GM19452 (cell line): Measurements from ENCODE around the gene MRTFB.
"Not testable (repeated sequence)": the region's sequence is repeated elsewhere in the genome, so short reads cannot be mapped to it uniquely, and the experiment has no call there.

Experiments used
- ATAC-seq: cut with Tn5 transposase; IDR thresholded peaks from one replicate; pipeline ENCODE4 v1.9.1; 2021; ENCODE audit not compliant: unreplicated experiment

Gene MRTFB

GRCh38 chr16:14104066-14104465 is 32.9 kb downstream of the MRTFB start:
- no peak for ATAC-seq

GRCh38 chr16:14105760-14106375 is 34.7 kb downstream of the MRTFB start:
- no peak for ATAC-seq

GRCh38 chr16:14106457-14106856 is 35.3 kb downstream of the MRTFB start:
- ATAC-seq: no peak

GRCh38 chr16:14106961-14107360 is 35.8 kb downstream of the MRTFB start:
- ATAC-seq: no peak

GRCh38 chr16:14109077-14109775 is 38.1 kb downstream of the MRTFB start:
- ATAC-seq: no peak

GRCh38 chr16:14109782-14110727 is 38.9 kb downstream of the MRTFB start:
- no peak for ATAC-seq

- no peak for ATAC-seq
Measured at GRCh38 chr16:14110728-14111251, 39.7 kb downstream of the MRTFB start.

- no peak for ATAC-seq
Measured at GRCh38 chr16:14111713-14112538, 40.8 kb downstream of the MRTFB start.

- ATAC-seq: no peak
Measured at GRCh38 chr16:14112539-14112856, 41.4 kb downstream of the MRTFB start.

GRCh38 chr16:14113344-14113743 is 42.2 kb downstream of the MRTFB start:
- no peak for ATAC-seq

GRCh38 chr16:14117051-14117450 is 45.9 kb downstream of the MRTFB start:
- ATAC-seq: no peak

- ATAC-seq: no peak
Measured at GRCh38 chr16:14119799-14120198, 48.7 kb downstream of the MRTFB start.

- ATAC-seq: no peak
Measured at GRCh38 chr16:14120335-14120734, 49.2 kb downstream of the MRTFB start.

- no peak for ATAC-seq
Measured at GRCh38 chr16:14121142-14121541, 50.0 kb downstream of the MRTFB start.

GRCh38 chr16:14121872-14122271 is 50.8 kb downstream of the MRTFB start:
- ATAC-seq: no peak

- not testable (repeated sequence) for ATAC-seq
Measured at GRCh38 chr16:14122430-14122829, 51.3 kb downstream of the MRTFB start.

GRCh38 chr16:14125000-14125681 is 54.0 kb downstream of the MRTFB start:
- ATAC-seq: no peak

GRCh38 chr16:14125708-14126107 is 54.6 kb downstream of the MRTFB start:
- ATAC-seq: no peak

GRCh38 chr16:14128097-14128496 is 57.0 kb downstream of the MRTFB start:
- ATAC-seq: no peak

GRCh38 chr16:14129502-14129901 is 58.4 kb downstream of the MRTFB start:
- no peak for ATAC-seq
